Measurements from ENCODE around the gene IL1R2. TPM values are rescaled to one million over a fixed set of nuclear protein-coding genes. Genes with fewer than 3 reads are reported as not detected.

The IL1R2 gene
- total and polyA plus RNA-seq, 9 of the 15 experiments (the other 6 are each of a cell fraction or from before 2014, with no cell fraction given), result 0.13 TPM; not detected in 8

GRCh38 chr2:102001767-102002142 lies 10.0 kb downstream of the IL1R2 start:
- H2AFZ ChIP-seq (ENCODE audit: low read depth, low read length), result no peak overlapping the region
- no peak overlapping the region for H3K4me3 ChIP-seq
- H3K9me3 ChIP-seq (replicated peaks; ENCODE audit: control insufficient read depth, insufficient read depth, low read depth, low read length), result no peaks in the 10 kb centered on the region
- intact Hi-C loops (cut with micrococcal nuclease), result no loop called here
- FAIRE-seq (no peak), ATAC-seq (no peak), DNase-seq (ENCODE audit: extremely low read depth in 1 of 4, low spot score in 3 of 4) (no peak)
- BruUV-seq (replicated peaks), result no TSS peak
- H3K9me1 ChIP-seq (ENCODE audit: control insufficient read depth, insufficient read depth, low read length), result no peaks in the 10 kb centered on the region
- in situ Hi-C loops (cut with MboI), result no loop called here
- ChIA-PET CTCF (ENCODE audit: low intra/inter-chr PET ratio) (no interaction called here), POLR2A (no interaction called here)
- H3K27me3 ChIP-seq (ENCODE audit: control insufficient read depth in 2 of 2, insufficient read depth in 2 of 2, low read length in 2 of 2), result peaks cover 28 to 42% of the 10 kb centered on the region in 2 experiments
- H4K20me1 ChIP-seq (replicated peaks; ENCODE audit: control insufficient read depth, insufficient read depth, low read length), result no peaks in the 10 kb centered on the region
- H3K79me2 ChIP-seq (ENCODE audit: control insufficient read depth, insufficient read depth, low read length), result no peaks in the 10 kb centered on the region
- H3K4me1 ChIP-seq (replicated peaks in 1 of 2; ENCODE audit: control insufficient read depth in 2 of 2, insufficient read depth in 2 of 2, low read length in 2 of 2), result peaks cover 0 to 4% of the 10 kb centered on the region in 2 experiments; a peak in 1 of 5 replicates
- H3K9ac ChIP-seq (ENCODE audit: insufficient read depth in 1 of 2, low read depth in 2 of 2, low read length in 2 of 2), result no peak overlapping the region
- 13% methylated on average over 4 of the region's 4 CpGs for WGBS (ENCODE audit: insufficient coverage, low coverage, missing lambda C conversion rate)
- TF ChIP-seq ESRRA (IDR thresholded peaks at IDR 0.05; ENCODE audit: borderline replicate concordance, low read depth) (no peak), ZC3H8 (IDR thresholded peaks at IDR 0.05) (no peak), ESRRB (CRISPR knock-in tag; IDR thresholded peaks at IDR 0.05; ENCODE audit: borderline replicate concordance) (no peak), HMG20B (CRISPR knock-in tag; IDR thresholded peaks at IDR 0.05) (no peak), ZNF384 (IDR thresholded peaks at IDR 0.05; ENCODE audit: low read depth, low read length) (no peak), RBM25 (IDR thresholded peaks at IDR 0.05; ENCODE audit: low read depth, low read length, severe bottlenecking) (no peak), ARID2 (IDR thresholded peaks at IDR 0.05) (no peak), ZNF75A (CRISPR knock-in tag; IDR thresholded peaks at IDR 0.05) (no peak), CTBP1 (IDR thresholded peaks at IDR 0.05; ENCODE audit: borderline replicate concordance) (no peak), ZNF77 (CRISPR knock-in tag; IDR thresholded peaks at IDR 0.05) (no peak), JUNB (CRISPR knock-in tag; conservative IDR thresholded peaks at IDR 0.05) (no peak), SNRNP70 (optimal IDR thresholded peaks at IDR 0.05; ENCODE audit: low read depth, low read length) (no peak), ZNF444 (CRISPR knock-in tag; IDR thresholded peaks at IDR 0.05) (no peak), ZNF592 (IDR thresholded peaks at IDR 0.05) (no peak), GTF3C2 (IDR thresholded peaks at IDR 0.05; ENCODE audit: borderline replicate concordance, extremely low read depth, insufficient read length) (no peak), ZNF280A (IDR thresholded peaks at IDR 0.05; ENCODE audit: low read depth, partially characterized antibody) (no peak), NR1H2 (CRISPR knock-in tag; IDR thresholded peaks at IDR 0.05) (no peak)
- no peak overlapping the region for H3K4me2 ChIP-seq (ENCODE audit: insufficient read depth, low read length)
- H3K36me3 ChIP-seq (ENCODE audit: control insufficient read depth, insufficient read depth, low read length), result no peaks in the 10 kb centered on the region
- no peak overlapping the region for H3K27ac ChIP-seq (ENCODE audit: extremely low read depth, low read depth, low read length)

Measured in K562 (cell line).